Measurements from ENCODE around the gene MAPK13. TPM values are rescaled to one million over a fixed set of nuclear protein-coding genes. Genes with fewer than 3 reads are reported as not detected.
"Not testable (repeated sequence)": the region's sequence is repeated elsewhere in the genome, so short reads cannot be mapped to it uniquely, and the experiment has no call there.

The MAPK13 gene
- total RNA-seq = 17.2 and 29.5 TPM in 2 replicates

GRCh38 chr6:36129941-36130666 is at the start of gene MAPK13:
TSS of gene MAPK13 (plus strand) at chr6:36130513. CDS start at chr6:36130583, 70 bp downstream.
- DNase-seq (ENCODE audit: low read depth) = peak; percentile 41

- no peak for DNase-seq (ENCODE audit: low read depth)
Observed at GRCh38 chr6:36082318-36082717, 48.0 kb upstream of the MAPK13 start.

GRCh38 chr6:36083446-36083845 is 46.9 kb upstream of the MAPK13 start:
- no peak for DNase-seq (ENCODE audit: low read depth)

GRCh38 chr6:36088204-36088603 is 42.1 kb upstream of the MAPK13 start:
- not testable (repeated sequence) for DNase-seq (ENCODE audit: low read depth)

GRCh38 chr6:36089048-36089447 is 41.3 kb upstream of the MAPK13 start:
- DNase-seq (ENCODE audit: low read depth) = no peak

GRCh38 chr6:36094238-36094637 is 36.1 kb upstream of the MAPK13 start:
- DNase-seq (ENCODE audit: low read depth) = no peak

- DNase-seq (ENCODE audit: low read depth) = peak; percentile 54
Observed at GRCh38 chr6:36094753-36095496, 35.4 kb upstream of the MAPK13 start.

GRCh38 chr6:36095497-36096391 is 34.6 kb upstream of the MAPK13 start:
- no peak for DNase-seq (ENCODE audit: low read depth)

- DNase-seq (ENCODE audit: low read depth) = no peak
Observed at GRCh38 chr6:36098253-36098919, 31.9 kb upstream of the MAPK13 start.

GRCh38 chr6:36098920-36099647 is 31.2 kb upstream of the MAPK13 start:
- no peak for DNase-seq (ENCODE audit: low read depth)

- no peak for DNase-seq (ENCODE audit: low read depth)
Observed at GRCh38 chr6:36099869-36100483, 30.3 kb upstream of the MAPK13 start.

GRCh38 chr6:36101691-36102090 is 28.6 kb upstream of the MAPK13 start:
- DNase-seq (ENCODE audit: low read depth) = no peak

- DNase-seq (ENCODE audit: low read depth) = no peak
Observed at GRCh38 chr6:36102853-36103252, 27.5 kb upstream of the MAPK13 start.

GRCh38 chr6:36104836-36105235 is 25.5 kb upstream of the MAPK13 start:
- no peak for DNase-seq (ENCODE audit: low read depth)

GRCh38 chr6:36109092-36109491 is 21.2 kb upstream of the MAPK13 start:
- DNase-seq (ENCODE audit: low read depth) = no peak

- no peak for DNase-seq (ENCODE audit: low read depth)
Observed at GRCh38 chr6:36110050-36110449, 20.3 kb upstream of the MAPK13 start.

GRCh38 chr6:36110863-36111262 is 19.4 kb upstream of the MAPK13 start:
- DNase-seq (ENCODE audit: low read depth) = no peak

- DNase-seq (ENCODE audit: low read depth) = no peak
Observed at GRCh38 chr6:36111526-36111925, 18.8 kb upstream of the MAPK13 start.

- no peak for DNase-seq (ENCODE audit: low read depth)
Observed at GRCh38 chr6:36113049-36113448, 17.3 kb upstream of the MAPK13 start.

- no peak for DNase-seq (ENCODE audit: low read depth)
Observed at GRCh38 chr6:36113703-36114102, 16.6 kb upstream of the MAPK13 start.

All from renal cortical epithelial cell (primary cell).